SJSA1 (cell line): ENCODE measurements around the gene ABAT. TPM values are rescaled to one million over a fixed set of nuclear protein-coding genes. Genes with fewer than 3 reads are reported as not detected.
"Not testable (repeated sequence)": the region's sequence is repeated elsewhere in the genome, so short reads cannot be mapped to it uniquely, and the experiment has no call there.

ENCODE experiments used
- DNase-seq, 2 experiments: peaks; one replicate each; pipeline ENCODE4 v3.0.0-alpha.2; 2015 to 2020; ENCODE audit warnings: low spot score in 2 of 2, low read depth in 1 of 2
- H3K27ac ChIP-seq: fragments of 250-450 bp; sonication (Bioruptor Pico); 2 replicates; pipeline ENCODE4 v1.5.1; 2020; ENCODE audit warnings: mild to moderate bottlenecking, moderate library complexity
- H3K27me3 ChIP-seq: fragments of 250-450 bp; sonication (Bioruptor Pico); replicated peaks from 2 replicates; pipeline ENCODE4 v1.5.1; 2020; ENCODE audit warnings: mild to moderate bottlenecking, moderate library complexity
- H3K36me3 ChIP-seq: fragments of 250-450 bp; sonication (Bioruptor Pico); 2 replicates; pipeline ENCODE4 v1.5.1; 2020; ENCODE audit warnings: mild to moderate bottlenecking
- H3K4me1 ChIP-seq: fragments of 250-450 bp; sonication (Bioruptor Pico); replicated peaks from 2 replicates; pipeline ENCODE4 v1.6.1; 2021; ENCODE audit warnings: mild to moderate bottlenecking
- H3K4me3 ChIP-seq: fragments of 250-450 bp; sonication (Bioruptor Pico); 2 replicates; pipeline ENCODE4 v1.5.1; 2020; ENCODE audit warnings: mild to moderate bottlenecking
- H3K9me3 ChIP-seq: fragments of 250-450 bp; sonication (Bioruptor Pico); replicated peaks from 2 replicates; pipeline ENCODE4 v1.5.1; 2020; ENCODE audit warnings: mild to moderate bottlenecking
- total RNA-seq: library from RNA; depleted of rRNA; stranded (reverse); fragments of >200 nt; shearing (Covaris generic); gene quantifications from 2 replicates; pipeline ENCODE4 v1.2.3, GENCODE V29; 2014

ABAT gene
- total RNA-seq, 1 experiment from 2014 or later = 4.4 TPM

DNA sequence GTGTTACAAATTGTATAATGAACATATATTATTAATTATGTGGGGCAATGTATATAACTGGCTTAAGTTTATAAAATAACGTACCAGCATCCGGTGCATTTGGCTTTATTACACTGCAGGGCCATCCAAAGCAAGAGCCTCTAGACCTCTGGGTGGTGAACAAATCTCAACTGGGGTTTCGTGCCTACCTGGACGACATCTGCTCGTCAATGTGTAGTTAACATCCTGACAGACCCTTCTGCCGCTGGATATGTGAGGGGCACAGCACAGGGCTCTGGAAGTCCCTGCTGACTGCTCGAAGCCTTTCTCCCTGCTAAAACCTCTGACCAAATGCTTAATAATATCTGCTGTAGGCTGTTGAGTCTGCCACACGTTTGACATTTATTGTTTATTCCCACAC lies 120.7 kb downstream of the ABAT start:
- Histone ChIP-seq H3K4me1 (peaks cover 12% of the 10 kb centered on the region), H3K9me3 (no peaks in the 10 kb centered on the region), H3K4me3 (no peak overlapping the region), H3K27ac (no peak overlapping the region), H3K27me3 (no peaks in the 10 kb centered on the region), H3K36me3 (peaks cover 24% of the 10 kb centered on the region)
- no peak for DNase-seq

DNA sequence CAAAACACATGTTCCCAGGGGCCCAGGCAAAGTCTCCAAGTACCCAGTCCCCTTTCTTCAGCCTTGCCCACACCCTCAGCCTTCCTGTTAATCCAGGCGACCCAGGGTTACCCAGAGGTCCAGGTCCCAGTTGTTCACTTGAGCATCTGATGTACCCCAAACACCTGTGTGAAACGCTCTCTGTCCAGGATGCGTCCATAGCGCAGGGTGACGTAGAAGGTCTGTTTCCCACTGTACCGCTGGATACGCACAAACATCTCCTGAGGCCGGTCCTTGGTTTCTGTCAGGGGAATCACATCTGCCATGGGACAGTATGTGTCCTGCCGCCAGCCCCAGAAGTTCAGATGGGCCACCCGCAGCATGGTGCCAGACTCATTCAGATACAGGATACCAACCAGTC lies 121.4 kb downstream of the ABAT start:
- H3K27me3 ChIP-seq = no peaks in the 10 kb centered on the region
- H3K27ac ChIP-seq = no peak overlapping the region
- no peaks in the 10 kb centered on the region for H3K9me3 ChIP-seq
- H3K36me3 ChIP-seq = peaks cover 29% of the 10 kb centered on the region
- no peak for DNase-seq
- no peak overlapping the region for H3K4me3 ChIP-seq
- H3K4me1 ChIP-seq = peaks cover 12% of the 10 kb centered on the region

DNA sequence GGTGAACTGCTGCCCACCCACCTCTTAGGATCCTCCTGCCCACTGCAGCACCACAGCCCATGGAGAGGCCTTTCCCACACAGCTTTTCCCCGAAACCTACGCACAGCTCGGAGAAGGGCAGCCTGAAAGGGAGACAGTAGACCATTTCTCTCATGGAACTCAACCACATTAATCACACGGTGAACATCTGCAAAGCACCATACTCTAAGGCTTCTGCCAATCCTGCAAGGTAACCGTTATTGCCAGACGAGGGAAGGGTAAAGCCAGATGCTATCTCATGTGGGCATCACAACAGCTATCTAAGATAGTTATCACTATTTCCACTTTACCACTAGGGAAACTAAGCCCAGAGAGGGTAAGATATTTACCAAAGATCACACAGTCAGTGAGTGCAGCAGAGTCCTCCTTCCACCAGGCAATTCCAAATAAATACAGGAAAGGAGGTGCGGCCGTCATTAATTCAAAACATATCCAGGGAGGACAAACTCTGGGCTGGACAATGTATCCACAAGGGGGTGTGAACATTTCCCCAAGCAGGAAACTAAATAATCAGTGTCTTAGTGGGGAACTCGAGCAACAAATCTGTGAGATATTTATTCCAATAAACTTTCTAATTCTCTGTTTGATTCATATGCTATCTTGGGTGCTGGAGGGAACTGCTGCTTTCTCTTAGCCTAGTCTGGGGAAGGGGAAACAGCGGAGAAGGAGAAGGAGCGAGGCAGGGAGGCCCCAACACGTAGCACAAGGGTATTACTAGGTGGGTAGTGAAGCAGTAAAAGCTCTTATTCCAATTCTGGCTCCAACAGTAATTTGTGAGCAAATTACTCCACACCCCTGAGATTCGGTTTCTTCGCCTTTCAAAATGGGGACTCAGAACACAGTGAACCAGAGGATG lies 122.3 kb downstream of the ABAT start:
- Histone ChIP-seq H3K4me1 (peaks cover 12% of the 10 kb centered on the region), H3K27me3 (no peaks in the 10 kb centered on the region), H3K36me3 (peaks cover 36% of the 10 kb centered on the region), H3K27ac (peak overlapping the region; percentile 80; the same call in 1 of the 2 replicates), H3K9me3 (no peaks in the 10 kb centered on the region), H3K4me3 (peak overlapping the region; percentile 69)
- no peak for DNase-seq

DNA sequence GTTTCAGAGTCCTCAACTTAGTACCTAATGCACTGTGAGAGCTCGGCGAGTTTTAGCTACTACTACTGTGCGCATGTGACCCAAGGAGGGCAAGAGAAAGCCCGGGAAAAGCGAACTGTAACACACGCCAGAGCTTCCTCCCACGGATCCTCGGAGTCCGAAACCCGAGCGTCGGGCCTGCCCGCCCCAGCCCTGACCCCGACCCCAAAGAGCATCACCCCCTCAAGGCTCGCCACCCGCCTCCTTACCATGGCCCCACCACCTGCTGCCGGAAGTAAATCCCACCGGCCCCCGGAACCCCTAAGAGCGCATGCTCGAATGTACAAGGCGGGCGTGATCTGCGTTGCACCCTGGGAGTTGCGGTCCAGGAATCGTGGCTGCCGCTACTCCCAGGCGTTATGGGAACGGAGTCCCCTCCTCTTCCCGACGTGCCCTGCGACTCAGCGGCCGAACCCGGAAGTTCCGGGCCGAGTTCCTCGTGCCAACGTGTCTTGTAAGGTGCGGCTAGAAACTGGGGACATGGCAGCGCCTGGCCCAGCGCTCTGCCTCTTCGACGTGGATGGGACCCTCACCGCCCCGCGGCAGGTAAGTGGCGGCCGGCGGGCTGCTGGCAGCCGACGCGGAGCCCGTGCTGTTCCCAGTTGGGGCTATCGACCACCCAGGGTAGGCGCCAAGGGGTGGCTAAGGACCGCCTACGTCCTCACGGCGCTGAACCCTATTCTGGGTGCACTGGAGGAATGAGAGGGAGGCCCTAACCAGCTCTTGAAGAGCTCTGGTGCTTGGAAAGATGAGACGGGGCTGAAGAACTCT lies 123.2 kb downstream of the ABAT start, which contains the start of the genes PMM2 and TMEM186:
Gene PMM2, plus strand, starts transcription at position 476 of the 810 bp plus-strand sequence. Its CDS starts 44 bp downstream, at position 520.
Gene TMEM186, minus strand, starts transcription at position 276 of the 810 bp plus-strand sequence. Its CDS starts 25 bp downstream, at position 251.
- DNase-seq = peak; percentile 93 to 96
- Histone ChIP-seq H3K27ac (peak within 1 kb of the TSS; percentile 80), H3K4me1 (peaks cover 12% of the 10 kb centered on the region), H3K27me3 (no peaks in the 10 kb centered on the region), H3K36me3 (peaks cover 45% of the 10 kb centered on the region), H3K9me3 (no peaks in the 10 kb centered on the region), H3K4me3 (peak within 1 kb of the TSS; percentile 69)

DNA sequence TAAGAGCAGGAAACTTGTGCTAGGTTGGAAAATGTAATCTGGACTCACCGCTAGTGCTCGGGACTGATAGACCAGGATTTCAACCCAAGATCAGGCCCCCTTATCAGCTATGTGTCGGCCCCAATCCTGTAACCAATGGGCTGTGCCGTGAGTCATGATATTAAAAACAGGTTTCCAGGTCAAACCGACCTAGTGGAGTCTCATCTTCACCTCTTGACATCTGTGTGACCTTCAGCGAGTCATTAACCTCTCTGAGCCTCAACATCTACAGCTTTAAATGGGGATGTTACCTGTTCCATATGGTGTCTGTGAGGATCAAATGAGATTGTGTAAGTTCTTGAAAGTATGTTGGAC lies 123.7 kb downstream of the ABAT start:
- H3K36me3 ChIP-seq = peaks cover 50% of the 10 kb centered on the region
- H3K27me3 ChIP-seq = no peaks in the 10 kb centered on the region
- peak overlapping the region; percentile 80 for H3K27ac ChIP-seq
- peak overlapping the region; percentile 69 for H3K4me3 ChIP-seq
- peaks cover 12% of the 10 kb centered on the region for H3K4me1 ChIP-seq
- no peaks in the 10 kb centered on the region for H3K9me3 ChIP-seq
- no peak for DNase-seq

DNA sequence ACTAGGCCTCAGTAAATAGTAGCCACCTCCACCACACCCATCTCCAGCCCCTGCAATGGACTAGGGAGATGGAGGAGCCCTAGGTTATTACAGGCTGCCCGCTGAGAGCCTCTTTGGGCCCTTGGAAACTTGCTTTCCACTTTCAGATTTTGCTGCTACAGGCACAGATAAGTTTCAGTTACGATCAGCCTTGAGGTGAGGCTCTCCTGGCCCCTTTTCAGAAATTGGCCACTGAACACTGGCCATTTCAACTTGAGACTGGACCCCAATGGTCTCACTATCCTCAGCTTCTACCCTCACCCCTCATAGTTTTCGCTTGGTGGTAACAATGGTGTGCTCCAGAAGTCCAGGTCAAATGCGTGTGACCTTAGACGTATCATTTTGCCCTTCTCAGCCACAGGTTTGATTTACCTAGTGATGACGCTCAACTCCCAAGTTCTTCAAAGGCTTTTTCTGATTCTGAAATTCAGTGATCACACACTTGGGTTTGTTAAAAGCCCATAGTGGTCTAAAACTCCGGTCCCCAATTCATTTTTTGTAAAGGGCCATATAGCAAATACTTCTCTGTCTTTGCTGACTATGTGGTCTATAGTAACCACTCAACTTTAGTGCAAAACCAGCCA lies 124.2 kb downstream of the ABAT start:
- Histone ChIP-seq H3K27ac (peak overlapping the region; percentile 80), H3K27me3 (no peaks in the 10 kb centered on the region), H3K36me3 (peaks cover 54% of the 10 kb centered on the region), H3K4me1 (peaks cover 12% of the 10 kb centered on the region), H3K4me3 (peak overlapping the region; percentile 69), H3K9me3 (no peaks in the 10 kb centered on the region)
- DNase-seq = no peak

DNA sequence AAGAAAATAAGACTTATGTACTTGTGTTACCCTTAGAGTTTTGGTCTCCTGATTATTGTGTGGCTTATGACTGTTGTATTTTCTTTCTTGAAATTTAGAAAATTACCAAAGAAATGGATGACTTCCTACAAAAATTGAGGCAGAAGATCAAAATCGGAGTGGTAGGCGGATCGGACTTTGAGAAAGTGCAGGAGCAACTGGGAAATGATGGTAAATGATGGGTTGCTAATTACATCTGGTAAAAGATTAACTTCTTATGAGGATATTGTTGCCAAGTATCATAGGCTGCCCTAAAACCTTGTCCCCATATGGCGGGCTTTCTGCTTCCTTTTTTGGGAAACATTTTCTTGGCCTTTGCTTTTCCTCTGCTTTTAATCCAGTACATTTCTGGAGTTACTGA lies 127.3 kb downstream of the ABAT start:
- peaks cover 81% of the 10 kb centered on the region for H3K36me3 ChIP-seq
- H3K4me1 ChIP-seq = peaks cover 9% of the 10 kb centered on the region
- H3K4me3 ChIP-seq = no peak overlapping the region
- no peak overlapping the region for H3K27ac ChIP-seq
- no peaks in the 10 kb centered on the region for H3K9me3 ChIP-seq
- no peak for DNase-seq
- no peaks in the 10 kb centered on the region for H3K27me3 ChIP-seq

DNA sequence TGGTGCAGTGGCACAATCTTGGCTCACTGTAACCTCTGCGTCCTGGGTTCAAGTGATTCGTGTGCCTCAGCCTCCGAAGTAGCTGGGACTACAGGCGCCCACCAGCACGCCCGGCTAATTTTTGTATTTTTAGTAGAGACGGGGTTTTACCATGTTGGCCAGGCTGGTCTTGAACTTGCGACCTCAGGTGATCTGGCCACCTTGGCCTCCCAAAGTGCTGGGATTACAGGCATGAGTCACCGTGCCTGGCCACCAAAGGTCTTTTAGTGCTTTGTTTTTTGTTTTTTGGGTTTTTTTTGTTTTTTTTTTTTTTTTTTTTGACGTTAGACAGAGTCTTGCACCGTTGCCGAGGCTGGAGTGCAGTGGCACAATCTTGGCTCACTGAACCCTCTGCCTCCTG lies 129.3 kb downstream of the ABAT start:
- not testable (repeated sequence) for H3K4me1 ChIP-seq, DNase-seq
- H3K36me3 ChIP-seq = peaks cover 90% of the 10 kb centered on the region

DNA sequence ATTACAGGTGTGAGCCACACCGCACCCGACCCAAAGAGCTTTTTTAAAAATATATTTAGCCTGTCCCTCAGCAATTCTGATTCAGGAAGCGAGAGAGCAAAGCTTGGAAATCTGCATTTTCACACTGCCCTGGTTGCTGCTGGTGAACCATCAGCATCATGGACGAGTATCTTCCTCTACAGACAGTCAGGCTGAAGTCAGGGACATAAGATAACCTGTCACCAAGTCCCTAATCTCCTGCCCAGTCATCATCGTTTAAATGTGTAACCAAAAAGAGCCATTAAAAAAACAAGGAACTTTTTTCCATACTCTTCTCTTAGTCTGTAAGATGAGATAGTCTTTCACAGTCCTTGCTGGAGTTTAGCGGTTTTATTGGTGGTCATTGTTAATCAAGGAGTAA lies 129.9 kb downstream of the ABAT start:
- peaks cover 90% of the 10 kb centered on the region for H3K36me3 ChIP-seq
- no peak overlapping the region for H3K27ac ChIP-seq
- H3K9me3 ChIP-seq = no peaks in the 10 kb centered on the region
- no peaks in the 10 kb centered on the region for H3K4me1 ChIP-seq
- no peak for DNase-seq
- H3K27me3 ChIP-seq = no peaks in the 10 kb centered on the region
- H3K4me3 ChIP-seq = no peak overlapping the region

More for the DNA sequence above, 129.3 kb downstream of the ABAT start:
- H3K9me3 ChIP-seq, H3K27ac ChIP-seq, H3K4me3 ChIP-seq, H3K27me3 ChIP-seq: not testable (repeated sequence)

DNA sequence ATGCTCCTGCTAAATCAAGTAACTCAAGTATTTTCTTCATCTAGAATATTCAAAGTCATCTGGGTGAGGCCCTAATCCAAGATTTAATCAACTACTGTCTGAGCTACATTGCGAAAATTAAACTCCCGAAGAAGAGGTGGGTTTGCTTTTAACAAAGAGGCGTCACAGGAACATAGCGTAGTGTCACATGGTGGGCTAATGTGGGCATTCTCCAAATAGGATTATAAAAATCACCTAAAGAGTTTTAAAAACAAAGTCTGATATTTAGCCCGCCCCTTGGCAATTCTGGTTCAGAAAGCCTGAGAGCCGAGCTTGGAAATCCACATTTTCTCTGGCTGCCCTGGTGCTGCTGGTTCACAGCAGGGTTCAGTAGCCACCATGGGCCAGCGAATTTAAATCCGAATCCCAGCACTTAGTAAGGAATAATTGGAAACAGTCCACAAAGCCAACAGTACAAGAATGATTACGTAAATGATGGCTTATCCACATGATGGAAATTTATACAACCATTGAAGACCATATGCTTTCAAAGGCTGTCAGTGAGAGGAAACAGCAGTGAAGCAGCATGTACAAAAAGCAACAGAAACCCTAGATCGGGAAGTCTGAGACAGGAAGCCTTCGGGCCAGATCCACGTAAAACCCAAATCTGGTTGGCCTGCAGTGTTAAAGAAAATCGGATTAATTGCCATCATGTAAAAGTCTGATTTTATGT lies 132.0 kb downstream of the ABAT start:
- H3K4me1 ChIP-seq = no peaks in the 10 kb centered on the region
- H3K4me3 ChIP-seq = no peak overlapping the region
- H3K27ac ChIP-seq = no peak overlapping the region
- H3K9me3 ChIP-seq = no peaks in the 10 kb centered on the region
- H3K27me3 ChIP-seq = no peaks in the 10 kb centered on the region
- DNase-seq = no peak
- peaks cover 94% of the 10 kb centered on the region for H3K36me3 ChIP-seq

DNA sequence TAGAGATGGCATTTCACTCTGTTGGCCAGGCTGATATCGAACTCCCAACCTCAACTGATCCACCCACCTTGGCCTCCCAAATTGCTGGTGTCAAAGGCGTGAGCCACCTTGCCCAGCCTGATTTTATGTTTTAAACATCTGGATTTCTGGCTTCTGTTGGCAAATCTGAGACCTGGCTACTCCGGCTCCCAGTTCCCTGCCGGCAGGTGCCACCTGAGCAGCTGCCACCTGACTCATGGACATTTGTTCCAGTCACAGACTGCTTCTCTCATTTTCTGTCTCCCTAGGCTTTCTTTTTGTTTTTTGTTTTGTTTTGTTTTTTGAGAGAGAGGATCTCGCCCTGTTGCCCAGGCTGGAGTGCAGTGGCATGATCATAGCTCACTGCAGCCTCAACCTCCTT lies 132.8 kb downstream of the ABAT start:
- Histone ChIP-seq H3K27me3 (no peaks in the 10 kb centered on the region), H3K36me3 (peaks cover 95% of the 10 kb centered on the region), H3K9me3 (no peaks in the 10 kb centered on the region), H3K4me1 (no peaks in the 10 kb centered on the region), H3K27ac (no peak overlapping the region), H3K4me3 (no peak overlapping the region)
- DNase-seq = no peak

DNA sequence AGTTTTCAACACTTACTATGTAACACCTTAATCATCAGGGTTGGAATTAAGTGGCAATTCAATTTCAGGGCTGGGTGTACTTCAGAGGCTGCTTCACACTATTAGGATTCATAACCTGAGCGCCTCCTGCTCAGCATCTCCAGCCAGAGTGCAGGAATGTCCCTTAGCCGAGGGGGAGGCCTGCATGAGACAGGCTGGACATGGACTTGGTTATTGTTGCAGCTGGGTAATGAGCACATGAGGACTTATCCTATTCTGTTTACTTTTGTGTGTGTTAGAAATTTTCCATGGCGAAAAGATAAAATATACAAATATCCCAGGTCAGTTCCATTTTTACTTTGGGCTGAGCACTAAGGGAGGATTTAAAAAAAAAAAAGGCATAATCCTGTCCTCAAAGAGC lies 133.6 kb downstream of the ABAT start:
- Histone ChIP-seq H3K27ac (no peak overlapping the region), H3K9me3 (no peaks in the 10 kb centered on the region), H3K27me3 (no peaks in the 10 kb centered on the region), H3K4me3 (no peak overlapping the region), H3K4me1 (no peaks in the 10 kb centered on the region), H3K36me3 (peaks cover 95% of the 10 kb centered on the region)
- no peak for DNase-seq
